Activated B cell treated with CpG ODN at 0.5 μM for 24 hours (primary cell): Measurements from ENCODE around the gene TRIM29. TPM values are rescaled to one million over a fixed set of nuclear protein-coding genes. Genes with fewer than 3 reads are reported as not detected.

ENCODE experiments used
- ATAC-seq: fragments of 200-7000 bp; cut with Tn5 transposase; one replicate; pipeline ENCODE4 v1.10.0; 2021; ENCODE audit warnings: low read depth, mild to moderate bottlenecking, moderate library complexity
- CTCF ChIA-PET: fragments of 350-600 bp; sonication (Branson Sonifier 250); formaldehyde crosslinking; loops from one replicate; lab custom pipeline; 2021; ENCODE audit warnings: antibody characterized with exemption; lab: Charles Lee
- POLR2A ChIA-PET: fragments of 350-600 bp; sonication (Branson Sonifier 250); formaldehyde crosslinking; loops from one replicate; lab custom pipeline; 2021; ENCODE audit warnings: antibody characterized with exemption; lab: Charles Lee
- DNase-seq: peaks from one replicate; pipeline ENCODE4 v3.0.0; 2022
- H3K27ac Mint-ChIP-seq: one replicate; pipeline ENCODE4 v1.8.0; 2020; ENCODE audit warnings: mixed read lengths
- H3K27me3 Mint-ChIP-seq: one replicate; pipeline ENCODE4 v1.8.0; 2021; ENCODE audit warnings: mixed read lengths
- H3K36me3 Mint-ChIP-seq: one replicate; pipeline ENCODE4 v1.8.0; 2021; ENCODE audit warnings: low read depth, mixed read lengths
- H3K4me1 Mint-ChIP-seq: one replicate; pipeline ENCODE4 v1.8.0; 2021; ENCODE audit warnings: mixed read lengths
- H3K4me3 Mint-ChIP-seq: one replicate; pipeline ENCODE4 v1.8.0; 2020; ENCODE audit warnings: mild to moderate bottlenecking, mixed read lengths
- H3K9me3 Mint-ChIP-seq: one replicate; pipeline ENCODE4 v1.8.0; 2020; ENCODE audit warnings: mixed read lengths
- intact Hi-C: fragments of 100-400 bp; cut with micrococcal nuclease; formaldehyde crosslinking; loops from one replicate; pipeline ENCODE4 v1.15.1; 2024
- total RNA-seq: library from RNA; stranded (reverse); gene quantifications from 2 replicates; pipeline ENCODE4 v1.2.3, GENCODE V29; 2022
- TF ChIP-seq, protein P1 (sequence below): fragments of 200-600 bp; IDR thresholded peaks from one replicate; pipeline ENCODE4 v1.8.0; 2022; ENCODE audit warnings: antibody characterized with exemption, mild to moderate bottlenecking

TRIM29 gene
- total RNA-seq, 1 donor from 2014 or later: not detected

- Mint-ChIP-seq H3K4me3 (no peak overlapping the region), H3K9me3 (peaks cover 2% of the 10 kb centered on the region), H3K4me1 (no peaks in the 10 kb centered on the region), H3K36me3 (no peaks in the 10 kb centered on the region), H3K27ac (no peak overlapping the region), H3K27me3 (peaks cover 5% of the 10 kb centered on the region)
- no peak for ATAC-seq
- TF ChIP-seq, protein P1, sequence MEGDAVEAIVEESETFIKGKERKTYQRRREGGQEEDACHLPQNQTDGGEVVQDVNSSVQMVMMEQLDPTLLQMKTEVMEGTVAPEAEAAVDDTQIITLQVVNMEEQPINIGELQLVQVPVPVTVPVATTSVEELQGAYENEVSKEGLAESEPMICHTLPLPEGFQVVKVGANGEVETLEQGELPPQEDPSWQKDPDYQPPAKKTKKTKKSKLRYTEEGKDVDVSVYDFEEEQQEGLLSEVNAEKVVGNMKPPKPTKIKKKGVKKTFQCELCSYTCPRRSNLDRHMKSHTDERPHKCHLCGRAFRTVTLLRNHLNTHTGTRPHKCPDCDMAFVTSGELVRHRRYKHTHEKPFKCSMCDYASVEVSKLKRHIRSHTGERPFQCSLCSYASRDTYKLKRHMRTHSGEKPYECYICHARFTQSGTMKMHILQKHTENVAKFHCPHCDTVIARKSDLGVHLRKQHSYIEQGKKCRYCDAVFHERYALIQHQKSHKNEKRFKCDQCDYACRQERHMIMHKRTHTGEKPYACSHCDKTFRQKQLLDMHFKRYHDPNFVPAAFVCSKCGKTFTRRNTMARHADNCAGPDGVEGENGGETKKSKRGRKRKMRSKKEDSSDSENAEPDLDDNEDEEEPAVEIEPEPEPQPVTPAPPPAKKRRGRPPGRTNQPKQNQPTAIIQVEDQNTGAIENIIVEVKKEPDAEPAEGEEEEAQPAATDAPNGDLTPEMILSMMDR: no peak
- no peak for DNase-seq
- CTCF ChIA-PET: no interaction called here
- POLR2A ChIA-PET: no interaction called here
- intact Hi-C loops: no loop called here
Measured at GRCh38 chr11:120088056-120088455, 49.9 kb downstream of the TRIM29 start.

DNA sequence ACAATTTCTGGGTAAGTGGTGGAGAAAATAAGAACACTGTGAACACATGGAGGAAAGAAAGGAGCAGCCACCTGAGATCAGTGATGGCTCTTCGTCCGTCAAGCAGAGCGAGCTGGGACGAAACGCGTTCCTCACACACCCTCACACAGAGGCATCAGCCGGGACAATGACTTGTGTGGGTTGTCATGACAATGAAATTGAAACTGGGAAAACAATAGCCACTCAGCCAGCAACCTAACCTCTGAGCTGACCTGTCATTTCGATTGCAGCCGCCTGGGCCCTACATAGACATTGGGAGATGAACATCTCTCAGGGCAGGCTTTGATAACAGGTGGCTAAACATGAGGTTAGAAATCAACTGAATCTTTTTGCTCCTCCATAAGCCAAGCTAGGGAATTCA, 51.3 kb downstream of the TRIM29 start:
- Mint-ChIP-seq H3K27me3 (peaks cover 5% of the 10 kb centered on the region), H3K4me3 (no peak overlapping the region), H3K9me3 (peaks cover 2% of the 10 kb centered on the region), H3K27ac (no peak overlapping the region), H3K4me1 (no peaks in the 10 kb centered on the region), H3K36me3 (no peaks in the 10 kb centered on the region)
- intact Hi-C loops: no loop called here
- DNase-seq: no peak
- ChIA-PET POLR2A (no interaction called here), CTCF (no interaction called here)
- no peak for ATAC-seq
- TF ChIP-seq, protein P1: no peak

GRCh38 chr11:120079750-120080610, 57.9 kb downstream of the TRIM29 start:
- intact Hi-C loops: loop anchor here (1.0 kb wide), 3 partner anchors 414 to 599 kb away; no protein-coding TSS in a partner anchor
- DNase-seq (no peak), ATAC-seq (peak; percentile 45)
- TF ChIP-seq, protein P1: no peak
- ChIA-PET CTCF (interaction anchor here (0.9 to 1.9 kb wide), 11 partner anchors 10 to 600 kb away, joined by 3 to 13 read pairs (median 6); partner anchors contain the start of gene NECTIN1), POLR2A (interaction anchor here (0.6 to 0.8 kb wide), 2 partner anchors 353 to 414 kb away, joined by 3 read pairs; no protein-coding TSS in a partner anchor)
- Mint-ChIP-seq H3K27ac (no peak overlapping the region), H3K27me3 (peaks cover 15% of the 10 kb centered on the region), H3K4me1 (no peaks in the 10 kb centered on the region), H3K36me3 (no peaks in the 10 kb centered on the region), H3K9me3 (peaks cover 8% of the 10 kb centered on the region), H3K4me3 (no peak overlapping the region)

GRCh38 chr11:120078397-120078796, 59.5 kb downstream of the TRIM29 start:
- Mint-ChIP-seq H3K9me3 (peaks cover 8% of the 10 kb centered on the region), H3K4me3 (no peak overlapping the region), H3K27me3 (peaks cover 18% of the 10 kb centered on the region), H3K4me1 (no peaks in the 10 kb centered on the region), H3K36me3 (no peaks in the 10 kb centered on the region), H3K27ac (no peak overlapping the region)
- ChIA-PET POLR2A (no interaction called here), CTCF (interaction anchor here (1.9 kb wide), 1 partner anchor 437 kb away, joined by 6 read pairs; no protein-coding TSS in a partner anchor)
- TF ChIP-seq, protein P1: no peak
- no peak for ATAC-seq
- intact Hi-C loops: no loop called here
- no peak for DNase-seq

DNA sequence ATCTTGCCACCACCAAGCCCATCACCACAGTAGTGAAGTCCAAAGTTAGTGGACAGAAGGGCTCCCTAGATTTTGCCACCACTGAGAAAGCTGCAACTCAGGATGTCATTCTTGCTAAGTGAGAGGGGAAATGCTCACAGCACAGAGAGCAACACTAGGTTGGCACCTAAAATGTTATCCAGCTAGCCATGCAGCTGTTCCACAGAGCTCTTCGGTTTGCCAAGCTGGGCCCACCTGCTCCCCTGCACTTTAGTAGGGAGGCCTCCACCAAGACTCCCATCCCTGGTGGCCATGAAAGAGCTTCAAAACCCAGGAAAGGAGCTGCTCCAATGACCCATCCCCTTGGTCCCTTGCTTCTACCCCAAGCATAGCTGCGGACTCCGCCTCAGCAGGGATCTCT, 63.8 kb downstream of the TRIM29 start:
- no peak for ATAC-seq
- CTCF ChIA-PET: no interaction called here
- DNase-seq: no peak
- peaks cover 7% of the 10 kb centered on the region for H3K27me3 Mint-ChIP-seq
- intact Hi-C loops: no loop called here
- H3K27ac Mint-ChIP-seq: no peak overlapping the region
- H3K4me1 Mint-ChIP-seq: no peaks in the 10 kb centered on the region
- no peaks in the 10 kb centered on the region for H3K36me3 Mint-ChIP-seq
- H3K9me3 Mint-ChIP-seq: no peaks in the 10 kb centered on the region
- TF ChIP-seq, protein P1: no peak
- no peak overlapping the region for H3K4me3 Mint-ChIP-seq
- POLR2A ChIA-PET: no interaction called here
